Nephron progenitor cell (in vitro differentiated cells): Measurements from ENCODE around the gene MYBBP1A.

Experiments
- DNase-seq: peaks from one replicate; pipeline ENCODE4 v3.0.0; 2021
- H3K27ac Mint-ChIP-seq: 2 replicates; pipeline ENCODE4 v1.8.0; 2021; ENCODE audit warnings: mild to moderate bottlenecking, moderate library complexity, mixed read lengths
- H3K27me3 Mint-ChIP-seq: 2 replicates; pipeline ENCODE4 v1.8.0; 2021; ENCODE audit warnings: mild to moderate bottlenecking, low read depth, mixed read lengths; ENCODE audit not compliant: poor library complexity
- H3K36me3 Mint-ChIP-seq: 2 replicates; pipeline ENCODE4 v1.8.0; 2021; ENCODE audit warnings: low read depth, mixed read lengths
- H3K4me1 Mint-ChIP-seq: 2 replicates; pipeline ENCODE4 v1.8.0; 2021; ENCODE audit warnings: mixed read lengths
- H3K4me3 Mint-ChIP-seq: 2 replicates; pipeline ENCODE4 v1.8.0; 2021; ENCODE audit warnings: mild to moderate bottlenecking, moderate library complexity, mixed read lengths
- H3K9me3 Mint-ChIP-seq: 2 replicates; pipeline ENCODE4 v1.8.0; 2021; ENCODE audit warnings: mild to moderate bottlenecking, moderate library complexity, mixed read lengths
- CTCF ChIP-seq: fragments of 200-600 bp; sonication (generic); IDR thresholded peaks from 2 replicates; pipeline ENCODE4 v1.5.0; 2021; ENCODE audit warnings: antibody characterized with exemption

Gene MYBBP1A

GRCh38 chr17:4544135-4544950 lies 10.8 kb downstream of the MYBBP1A start:
- Mint-ChIP-seq H3K4me3 (no peak overlapping the region), H3K9me3 (no peaks in the 10 kb centered on the region), H3K27me3 (no peaks in the 10 kb centered on the region), H3K36me3 (peaks cover 8% of the 10 kb centered on the region), H3K27ac (peak overlapping the region; percentile 61), H3K4me1 (peaks cover 23% of the 10 kb centered on the region)
- DNase-seq, result no peak
- no peak for TF ChIP-seq CTCF

GRCh38 chr17:4543557-4544026 lies 11.6 kb downstream of the MYBBP1A start:
- TF ChIP-seq CTCF, result no peak
- H3K9me3 Mint-ChIP-seq, result no peaks in the 10 kb centered on the region
- H3K36me3 Mint-ChIP-seq, result peaks cover 8% of the 10 kb centered on the region
- H3K27me3 Mint-ChIP-seq, result no peaks in the 10 kb centered on the region
- H3K4me1 Mint-ChIP-seq, result peaks cover 23% of the 10 kb centered on the region
- H3K27ac Mint-ChIP-seq, result no peak overlapping the region
- DNase-seq, result no peak
- no peak overlapping the region for H3K4me3 Mint-ChIP-seq

GRCh38 chr17:4542726-4543191 lies 12.4 kb downstream of the MYBBP1A start:
- no peak for DNase-seq
- peaks cover 23% of the 10 kb centered on the region for H3K4me1 Mint-ChIP-seq

GRCh38 chr17:4542003-4542725 lies 13.0 kb downstream of the MYBBP1A start:
- H3K27ac Mint-ChIP-seq, result no peak overlapping the region
- no peak for TF ChIP-seq CTCF

More at GRCh38 chr17:4542726-4543191, 12.4 kb downstream of the MYBBP1A start:
- no peak for TF ChIP-seq CTCF
- no peaks in the 10 kb centered on the region for H3K27me3 Mint-ChIP-seq
- H3K36me3 Mint-ChIP-seq, result peaks cover 8% of the 10 kb centered on the region
- no peak overlapping the region for H3K27ac Mint-ChIP-seq
- H3K4me3 Mint-ChIP-seq, result no peak overlapping the region
- no peaks in the 10 kb centered on the region for H3K9me3 Mint-ChIP-seq

GRCh38 chr17:4541328-4542002 lies 13.7 kb downstream of the MYBBP1A start:
- no peak overlapping the region for H3K4me3 Mint-ChIP-seq
- no peaks in the 10 kb centered on the region for H3K27me3 Mint-ChIP-seq
- no peaks in the 10 kb centered on the region for H3K9me3 Mint-ChIP-seq
- H3K27ac Mint-ChIP-seq, result peak overlapping the region; percentile 22
- TF ChIP-seq CTCF, result no peak
- peaks cover 4% of the 10 kb centered on the region for H3K36me3 Mint-ChIP-seq
- DNase-seq, result no peak
- H3K4me1 Mint-ChIP-seq, result peaks cover 32% of the 10 kb centered on the region

More at GRCh38 chr17:4542003-4542725, 13.0 kb downstream of the MYBBP1A start:
- Mint-ChIP-seq H3K36me3 (peaks cover 6% of the 10 kb centered on the region), H3K9me3 (no peaks in the 10 kb centered on the region), H3K4me3 (no peak overlapping the region), H3K27me3 (no peaks in the 10 kb centered on the region), H3K4me1 (peaks cover 25% of the 10 kb centered on the region)
- DNase-seq, result no peak
